Loucy (cell line): Measurements from ENCODE around the gene RAPSN.

Experiments used
- EZH2phosphoT487 ChIP-seq: fragments of 200-600 bp; IDR thresholded peaks from 2 replicates; pipeline ENCODE4 v1.6.1; 2018; ENCODE audit warnings: antibody characterized with exemption, mild to moderate bottlenecking, moderate library complexity, borderline replicate concordance
- TF ChIP-seq, protein P1 (sequence below): fragments of 200-600 bp; sonication (generic); conservative IDR thresholded peaks from 2 replicates; pipeline ENCODE4 v1.5.1; 2014; ENCODE audit warnings: mild to moderate bottlenecking, antibody characterized with exemption, low read length

DNA sequence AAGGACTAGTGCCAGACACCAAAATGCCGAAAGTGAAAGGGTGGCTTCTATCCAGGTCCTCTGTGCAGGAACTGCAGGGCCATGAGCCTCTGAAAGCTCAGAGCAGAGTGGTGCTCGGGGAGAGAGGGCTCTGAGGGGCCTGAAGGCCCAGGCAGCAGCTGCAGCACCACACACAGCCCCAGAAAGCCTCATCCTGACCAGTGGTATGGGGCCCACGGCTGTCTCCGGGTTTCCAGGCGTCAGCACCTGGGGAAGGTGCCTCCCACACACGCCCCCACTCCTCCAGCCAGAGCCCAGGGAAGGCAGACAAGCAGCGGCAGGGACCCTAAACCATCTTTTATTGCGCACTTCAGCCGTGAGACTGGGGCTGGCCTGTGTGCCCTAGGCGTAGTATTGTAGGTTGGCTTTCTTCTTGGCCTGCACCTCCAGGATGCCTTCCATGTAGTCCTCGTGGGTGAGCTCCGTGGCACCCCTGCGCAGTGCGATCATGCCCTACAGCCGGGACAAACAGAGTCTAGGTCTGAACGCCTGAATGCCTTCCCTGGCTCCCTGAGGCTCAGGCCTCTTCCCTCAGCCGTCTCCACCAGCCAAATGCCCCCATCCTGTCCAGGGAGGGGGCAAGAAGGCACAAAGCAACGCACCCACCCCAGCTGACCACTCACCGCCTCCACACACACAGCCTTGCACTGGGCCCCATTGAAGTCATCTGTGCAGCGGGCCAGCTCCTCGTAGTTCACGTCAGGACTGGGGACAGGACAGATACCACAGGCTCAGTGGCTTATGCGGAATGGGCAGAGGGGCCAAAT, 30.3 kb downstream of the RAPSN start:
- TF ChIP-seq, protein P1, sequence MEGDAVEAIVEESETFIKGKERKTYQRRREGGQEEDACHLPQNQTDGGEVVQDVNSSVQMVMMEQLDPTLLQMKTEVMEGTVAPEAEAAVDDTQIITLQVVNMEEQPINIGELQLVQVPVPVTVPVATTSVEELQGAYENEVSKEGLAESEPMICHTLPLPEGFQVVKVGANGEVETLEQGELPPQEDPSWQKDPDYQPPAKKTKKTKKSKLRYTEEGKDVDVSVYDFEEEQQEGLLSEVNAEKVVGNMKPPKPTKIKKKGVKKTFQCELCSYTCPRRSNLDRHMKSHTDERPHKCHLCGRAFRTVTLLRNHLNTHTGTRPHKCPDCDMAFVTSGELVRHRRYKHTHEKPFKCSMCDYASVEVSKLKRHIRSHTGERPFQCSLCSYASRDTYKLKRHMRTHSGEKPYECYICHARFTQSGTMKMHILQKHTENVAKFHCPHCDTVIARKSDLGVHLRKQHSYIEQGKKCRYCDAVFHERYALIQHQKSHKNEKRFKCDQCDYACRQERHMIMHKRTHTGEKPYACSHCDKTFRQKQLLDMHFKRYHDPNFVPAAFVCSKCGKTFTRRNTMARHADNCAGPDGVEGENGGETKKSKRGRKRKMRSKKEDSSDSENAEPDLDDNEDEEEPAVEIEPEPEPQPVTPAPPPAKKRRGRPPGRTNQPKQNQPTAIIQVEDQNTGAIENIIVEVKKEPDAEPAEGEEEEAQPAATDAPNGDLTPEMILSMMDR = no peak
- no peak for TF ChIP-seq EZH2phosphoT487
